NCI-H2227 (cell line): ENCODE results near the gene NRG2.

ENCODE experiments used
- DNase-seq: peaks from one replicate; lab custom pipeline; 2025; ENCODE audit not compliant: unreplicated experiment; lab: John Stamatoyannopoulos, UW

Gene NRG2

GRCh38 chr5:139884144-139884543 is 159.0 kb downstream of the NRG2 start:
- no peak for DNase-seq

GRCh38 chr5:139882961-139883539 is 160.0 kb downstream of the NRG2 start:
- peak; percentile 17 for DNase-seq

- no peak for DNase-seq
These were observed 160.8 kb downstream of the NRG2 start for GRCh38 chr5:139882316-139882715.

GRCh38 chr5:139881143-139881733 is 161.9 kb downstream of the NRG2 start:
- no peak for DNase-seq

- DNase-seq, result peak; percentile 26
These were observed 162.5 kb downstream of the NRG2 start for GRCh38 chr5:139880416-139881142.

- no peak for DNase-seq
These were observed 165.0 kb downstream of the NRG2 start for GRCh38 chr5:139878093-139878492.

GRCh38 chr5:139877129-139877597 is 165.9 kb downstream of the NRG2 start:
- no peak for DNase-seq

GRCh38 chr5:139875957-139876356 is 167.1 kb downstream of the NRG2 start:
- no peak for DNase-seq

- no peak for DNase-seq
These were observed 170.0 kb downstream of the NRG2 start for GRCh38 chr5:139872851-139873794.

GRCh38 chr5:139872052-139872766 is 170.9 kb downstream of the NRG2 start:
- no peak for DNase-seq

GRCh38 chr5:139871614-139872013 is 171.5 kb downstream of the NRG2 start:
- DNase-seq, result no peak

GRCh38 chr5:139870677-139871076 is 172.4 kb downstream of the NRG2 start:
- no peak for DNase-seq

- DNase-seq, result no peak
These were observed 173.9 kb downstream of the NRG2 start for GRCh38 chr5:139869042-139869790.

GRCh38 chr5:139867581-139867980 is 175.5 kb downstream of the NRG2 start:
- no peak for DNase-seq

GRCh38 chr5:139867109-139867508 is 176.0 kb downstream of the NRG2 start:
- no peak for DNase-seq

- DNase-seq, result no peak
These were observed 178.2 kb downstream of the NRG2 start for GRCh38 chr5:139864716-139865483.

GRCh38 chr5:139863855-139864558 is 179.1 kb downstream of the NRG2 start:
- peak; percentile 62 for DNase-seq

GRCh38 chr5:139863361-139863760 is 179.7 kb downstream of the NRG2 start:
- DNase-seq, result no peak
